Omental fat pad (tissue), 4 donors: ENCODE results near the gene CLCN3. TPM values are rescaled to one million over a fixed set of nuclear protein-coding genes. Genes with fewer than 3 reads are reported as not detected.
"Not testable (repeated sequence)": the region's sequence is repeated elsewhere in the genome, so short reads cannot be mapped to it uniquely, and the experiment has no call there.

Source experiments
- ATAC-seq: fragments of 150-250 bp; one replicate; pipeline ENCODE4 v1.9.1; 2016; ENCODE audit warnings: mild to moderate bottlenecking, moderate library complexity; ENCODE audit not compliant: low FRiP score
- DNase-seq: peaks from one replicate; pipeline ENCODE4 v3.0.0-alpha.2; 2019; ENCODE audit warnings: low spot score
- CTCF ChIP-seq, 3 donors: fragments of 450-650 bp; IDR thresholded peaks; one replicate each; pipeline ENCODE4 v1.5.1; 2016 to 2017; ENCODE audit warnings: antibody characterized with exemption in 3 of 3, mild to moderate bottlenecking in 3 of 3, moderate library complexity in 2 of 3
- total RNA-seq, 4 donors: library from RNA; depleted of rRNA; stranded (reverse); fragments of >200 nt; gene quantifications; one replicate each; pipeline ENCODE4 v1.1.0, GENCODE V29; 2016

CLCN3 gene
- total RNA-seq, 4 donors from 2014 or later: 18.3 to 30.6 (median 30.1) TPM

- no peak for TF ChIP-seq CTCF (IDR thresholded peaks at IDR 0.05)
- no peak for ATAC-seq
- DNase-seq: no peak
Observed at GRCh38 chr4:169758401-169758962, 138.1 kb downstream of the CLCN3 start.

- DNase-seq (no peak), ATAC-seq (no peak)
- no peak for TF ChIP-seq CTCF (IDR thresholded peaks at IDR 0.05)
Observed at GRCh38 chr4:169761846-169762245, 141.5 kb downstream of the CLCN3 start.

GRCh38 chr4:169765835-169766234 is 145.5 kb downstream of the CLCN3 start:
- no peak for ATAC-seq
- no peak for DNase-seq
- TF ChIP-seq CTCF (IDR thresholded peaks at IDR 0.05): no peak

GRCh38 chr4:169766741-169767140 is 146.4 kb downstream of the CLCN3 start:
- no peak for DNase-seq

GRCh38 chr4:169768385-169768784 is 148.0 kb downstream of the CLCN3 start:
- no peak for DNase-seq
- TF ChIP-seq CTCF (IDR thresholded peaks at IDR 0.05): no peak
- ATAC-seq: no peak

More at GRCh38 chr4:169766741-169767140, 146.4 kb downstream of the CLCN3 start:
- ATAC-seq: no peak
- no peak for TF ChIP-seq CTCF (IDR thresholded peaks at IDR 0.05)

- DNase-seq (no peak), ATAC-seq (no peak)
- TF ChIP-seq CTCF (IDR thresholded peaks at IDR 0.05): no peak
Observed at GRCh38 chr4:169770416-169770815, 150.0 kb downstream of the CLCN3 start.

- DNase-seq, ATAC-seq: not testable (repeated sequence)
Observed at GRCh38 chr4:169771556-169772080, 151.2 kb downstream of the CLCN3 start.

Other genes with a start within 250 kb of the CLCN3 start
- 10 to 100 TPM in 2 of 4 donors, 1 to 10 TPM in 2; 7.0 to 13.4 (median 9.8) TPM for gene NEK1, start 8.0 kb upstream of the CLCN3 start, total RNA-seq
- gene HPF1, start 137.4 kb downstream of the CLCN3 start, total RNA-seq: 10 to 100 TPM in 3 of 4 donors, 1 to 10 TPM in 1; 9.2 to 28.7 (median 23.0) TPM